Progenitor cell of endocrine pancreas (in vitro differentiated cells): ENCODE measurements around the gene OR8A1. TPM values are rescaled to one million over a fixed set of nuclear protein-coding genes. Genes with fewer than 3 reads are reported as not detected.

Experiments used
- DNase-seq: peaks from one replicate; pipeline ENCODE4 v3.0.0; 2021; ENCODE audit warnings: low spot score; ENCODE audit not compliant: unreplicated experiment
- H3K27ac Mint-ChIP-seq: 2 replicates; pipeline ENCODE4 v1.8.0; 2021; ENCODE audit warnings: mild to moderate bottlenecking, moderate library complexity, mixed read lengths
- H3K27me3 Mint-ChIP-seq: 2 replicates; pipeline ENCODE4 v1.8.0; 2021; ENCODE audit warnings: mixed read lengths
- H3K36me3 Mint-ChIP-seq: 2 replicates; pipeline ENCODE4 v1.8.0; 2022; ENCODE audit warnings: mixed read lengths; ENCODE audit not compliant: insufficient read depth
- H3K4me1 Mint-ChIP-seq: 2 replicates; pipeline ENCODE4 v1.8.0; 2021; ENCODE audit warnings: low read depth, mixed read lengths
- H3K4me3 Mint-ChIP-seq: 2 replicates; pipeline ENCODE4 v1.8.0; 2021; ENCODE audit warnings: low read depth, mild to moderate bottlenecking, moderate library complexity, mixed read lengths
- H3K9me3 Mint-ChIP-seq: 2 replicates; pipeline ENCODE4 v1.8.0; 2021; ENCODE audit warnings: low read depth, mixed read lengths
- CTCF ChIP-seq: fragments of 200-600 bp; sonication (generic); IDR thresholded peaks from one replicate; pipeline ENCODE4 v1.5.0; 2021; ENCODE audit warnings: antibody characterized with exemption, mild to moderate bottlenecking; ENCODE audit not compliant: unreplicated experiment
- total RNA-seq: library from RNA; stranded (reverse); gene quantifications from 2 replicates; pipeline ENCODE4 v1.2.1, GENCODE V29; 2021

The OR8A1 gene
- total RNA-seq, 1 donor from 2014 or later: not detected

DNA sequence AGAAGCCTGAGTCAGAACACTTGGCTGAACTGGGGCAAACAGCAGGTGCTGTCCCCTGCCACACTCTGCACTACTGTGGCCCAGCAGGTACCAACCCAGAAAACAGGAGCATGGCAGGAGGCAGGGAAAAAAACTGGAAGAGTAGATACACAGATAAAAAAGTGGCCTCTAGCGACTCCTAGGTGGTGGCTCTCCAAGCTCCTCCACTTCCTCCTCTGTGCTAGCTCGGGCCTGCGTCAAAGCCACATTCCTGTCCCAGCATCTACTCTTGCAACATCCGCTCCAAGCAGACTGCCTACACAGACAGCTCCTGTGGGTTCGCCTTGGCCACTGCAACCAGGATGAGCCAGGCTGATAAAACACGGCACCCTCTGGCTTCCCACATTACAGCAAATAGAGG is 33.3 kb upstream of the OR8A1 start:
- H3K27ac Mint-ChIP-seq: no peak overlapping the region
- peaks cover 3% of the 10 kb centered on the region for H3K4me1 Mint-ChIP-seq
- no peaks in the 10 kb centered on the region for H3K36me3 Mint-ChIP-seq
- H3K27me3 Mint-ChIP-seq: peaks cover 9% of the 10 kb centered on the region
- peaks cover 2% of the 10 kb centered on the region for H3K9me3 Mint-ChIP-seq
- no peak for TF ChIP-seq CTCF
- no peak for DNase-seq
- no peak overlapping the region for H3K4me3 Mint-ChIP-seq

GRCh38 chr11:124538019-124538418 is 31.8 kb upstream of the OR8A1 start:
- Mint-ChIP-seq H3K27me3 (peaks cover 9% of the 10 kb centered on the region), H3K4me1 (peaks cover 3% of the 10 kb centered on the region), H3K36me3 (no peaks in the 10 kb centered on the region), H3K9me3 (peaks cover 2% of the 10 kb centered on the region), H3K27ac (peak overlapping the region; percentile 27), H3K4me3 (no peak overlapping the region)
- no peak for DNase-seq
- TF ChIP-seq CTCF: no peak

DNA sequence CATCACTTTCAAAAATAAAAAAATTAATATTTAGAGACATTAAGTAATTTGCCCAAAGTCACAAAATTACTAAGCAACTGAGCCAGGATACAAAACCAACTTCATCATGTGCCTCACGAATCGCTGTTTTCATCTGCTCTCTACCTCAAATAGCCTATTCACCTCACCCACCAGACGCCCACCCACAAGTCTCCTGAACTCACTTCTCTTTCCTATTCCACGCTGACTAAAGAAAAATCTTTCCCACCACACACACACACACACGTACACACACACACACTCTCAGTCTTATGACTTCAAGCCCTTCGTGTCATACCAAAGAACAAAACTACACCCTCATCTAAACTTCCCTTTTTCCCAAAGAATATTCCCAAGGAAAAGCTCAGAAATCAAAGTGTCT is 28.6 kb upstream of the OR8A1 start:
- DNase-seq: no peak
- Mint-ChIP-seq H3K9me3 (peaks cover 2% of the 10 kb centered on the region), H3K4me3 (no peak overlapping the region), H3K27ac (no peak overlapping the region), H3K36me3 (no peaks in the 10 kb centered on the region), H3K27me3 (peaks cover 12% of the 10 kb centered on the region), H3K4me1 (peaks cover 3% of the 10 kb centered on the region)
- no peak for TF ChIP-seq CTCF

DNA sequence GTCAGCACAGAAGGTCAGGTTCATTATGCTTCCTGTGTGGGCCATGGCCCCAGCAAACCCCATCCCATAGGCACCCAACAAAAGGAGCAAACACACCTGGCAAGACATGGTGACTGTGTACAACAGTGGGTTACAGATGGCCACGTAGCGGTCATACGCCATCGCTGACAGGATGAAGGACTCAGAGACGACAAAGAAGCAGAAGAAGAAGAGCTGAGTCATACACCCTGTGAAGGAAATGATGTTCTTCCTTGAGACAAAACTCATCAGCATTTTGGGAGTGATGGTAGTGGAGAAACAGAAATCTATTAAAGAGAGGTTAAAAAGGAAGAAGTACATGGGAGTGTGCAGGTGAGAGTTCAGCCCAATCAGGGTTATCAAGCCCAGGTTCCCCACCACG is 26.7 kb upstream of the OR8A1 start:
- no peak for TF ChIP-seq CTCF
- H3K4me3 Mint-ChIP-seq: no peak overlapping the region
- no peak overlapping the region for H3K27ac Mint-ChIP-seq
- peaks cover under 1% of the 10 kb centered on the region for H3K4me1 Mint-ChIP-seq
- DNase-seq: no peak
- H3K36me3 Mint-ChIP-seq: no peaks in the 10 kb centered on the region
- H3K27me3 Mint-ChIP-seq: peaks cover 10% of the 10 kb centered on the region
- H3K9me3 Mint-ChIP-seq: peaks cover 2% of the 10 kb centered on the region

- H3K4me1 Mint-ChIP-seq: no peaks in the 10 kb centered on the region
- no peak for TF ChIP-seq CTCF
- no peak within 1 kb of the TSS for H3K4me3 Mint-ChIP-seq
- H3K36me3 Mint-ChIP-seq: no peaks in the 10 kb centered on the region
- peaks cover 10% of the 10 kb centered on the region for H3K27me3 Mint-ChIP-seq
- no peak for DNase-seq
- peak within 1 kb of the TSS; percentile 16 for H3K27ac Mint-ChIP-seq
- peaks cover 2% of the 10 kb centered on the region for H3K9me3 Mint-ChIP-seq
Observed at GRCh38 chr11:124543554-124543953, 26.2 kb upstream of the OR8A1 start, which contains the start of gene OR8B12. Gene OR8B12 (minus strand): TSS chr11:124543654. CDS start chr11:124543654, 0 bp downstream.
